NOMO-1 (cell line): Measurements from ENCODE around the gene ASCL2.

Experiments used
- DNase-seq, 2 experiments: peaks; one replicate each; lab custom pipeline; 2025; ENCODE audit not compliant: unreplicated experiment in 2 of 2; lab: John Stamatoyannopoulos, UW

The ASCL2 gene, protein sequence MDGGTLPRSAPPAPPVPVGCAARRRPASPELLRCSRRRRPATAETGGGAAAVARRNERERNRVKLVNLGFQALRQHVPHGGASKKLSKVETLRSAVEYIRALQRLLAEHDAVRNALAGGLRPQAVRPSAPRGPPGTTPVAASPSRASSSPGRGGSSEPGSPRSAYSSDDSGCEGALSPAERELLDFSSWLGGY

DNA sequence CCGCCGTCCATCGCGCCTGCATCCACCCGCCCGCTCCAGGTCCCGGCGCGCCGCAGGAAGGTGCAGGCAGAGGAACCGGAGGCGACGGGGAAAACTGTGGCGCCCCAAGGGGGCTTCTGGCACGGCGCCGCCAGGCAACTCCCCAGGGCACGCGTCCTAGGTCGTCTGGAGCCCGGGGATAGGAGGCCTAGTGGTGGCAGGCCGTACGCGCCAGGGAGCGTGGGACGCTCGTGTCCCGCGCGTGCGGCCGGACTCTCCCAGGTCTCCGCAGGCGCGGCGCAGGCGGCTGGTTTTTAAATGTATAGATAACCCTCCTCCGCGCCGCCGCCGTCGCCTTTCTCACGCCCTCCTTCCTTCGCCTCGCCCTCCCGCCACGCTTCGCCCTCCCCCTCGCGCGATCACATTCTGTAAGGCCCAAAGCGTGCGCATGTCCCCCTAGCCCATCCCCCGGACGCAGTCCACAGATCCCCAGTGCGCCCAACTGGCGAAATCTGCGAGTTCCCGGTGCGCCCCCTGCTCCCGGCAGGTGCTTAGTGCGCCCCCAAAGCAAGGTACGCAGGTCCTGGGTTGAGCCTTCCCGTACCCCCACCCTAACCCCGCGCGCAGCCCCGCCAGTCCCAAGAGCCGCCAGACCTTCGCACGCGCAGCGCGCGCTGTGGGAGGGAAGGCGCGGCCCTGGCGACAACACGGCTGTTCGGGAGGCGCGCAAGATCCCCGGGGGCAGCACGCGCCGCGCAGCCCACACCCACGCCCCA, at the start of gene ASCL2:
ASCL2 (minus strand) TSS at position 267 of the 755 bp plus-strand sequence; CDS start at position 11, 256 bp downstream.
- DNase-seq, result peak; percentile 18 to 45

DNA sequence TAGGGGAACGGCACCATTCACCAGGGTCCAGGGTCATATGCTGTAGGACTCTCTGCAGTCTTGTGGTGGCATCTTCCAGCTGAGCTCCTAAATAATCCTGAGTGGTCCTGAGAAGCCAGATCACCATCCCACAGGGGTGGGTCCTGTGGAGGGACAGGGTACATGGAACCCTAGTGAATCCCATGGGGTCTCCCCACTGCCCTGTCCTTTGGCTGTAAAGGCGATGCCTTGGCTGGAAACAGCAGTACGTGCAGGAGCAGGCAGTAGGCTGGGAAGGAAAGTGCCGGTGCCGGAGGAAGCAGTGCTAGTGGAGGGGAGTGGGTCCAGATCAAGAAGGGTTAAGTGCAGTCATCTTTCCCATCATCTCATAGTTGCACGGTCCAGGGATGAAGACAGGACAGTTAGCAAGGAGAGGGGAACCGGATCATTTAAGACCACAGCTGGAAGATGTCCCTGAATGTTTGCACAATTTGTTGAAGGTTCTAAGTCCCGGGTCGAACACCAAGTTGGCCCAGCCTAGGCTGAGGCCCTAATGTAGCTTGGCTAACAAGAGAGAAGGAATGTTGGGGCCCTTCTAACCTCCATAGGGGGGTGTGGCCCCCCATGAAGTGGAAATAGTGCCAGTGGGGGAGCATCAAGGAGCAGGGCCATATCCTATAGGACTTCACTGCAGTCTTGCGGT, 49.5 kb upstream of the ASCL2 start:
- DNase-seq, result no peak

DNA sequence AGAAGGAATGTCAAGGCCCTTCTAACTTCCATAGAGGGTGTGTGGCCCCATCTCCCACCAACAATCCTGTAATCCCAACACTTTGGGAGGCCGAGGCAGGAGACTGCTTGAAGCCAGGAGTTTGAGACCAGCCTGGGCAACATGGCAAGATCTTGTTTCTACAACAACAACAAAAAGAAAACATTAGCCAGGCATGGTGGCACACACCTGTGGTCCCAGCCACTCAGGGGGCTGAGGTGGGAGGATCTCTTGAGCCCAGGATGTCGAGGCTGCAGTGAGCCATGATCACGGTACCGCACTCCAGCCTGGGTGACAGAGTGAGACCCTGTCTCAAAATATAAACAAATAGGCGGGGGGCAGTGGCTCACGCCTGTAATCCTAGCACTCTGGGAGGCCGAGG, 48.3 kb upstream of the ASCL2 start:
- DNase-seq, result no peak

DNA sequence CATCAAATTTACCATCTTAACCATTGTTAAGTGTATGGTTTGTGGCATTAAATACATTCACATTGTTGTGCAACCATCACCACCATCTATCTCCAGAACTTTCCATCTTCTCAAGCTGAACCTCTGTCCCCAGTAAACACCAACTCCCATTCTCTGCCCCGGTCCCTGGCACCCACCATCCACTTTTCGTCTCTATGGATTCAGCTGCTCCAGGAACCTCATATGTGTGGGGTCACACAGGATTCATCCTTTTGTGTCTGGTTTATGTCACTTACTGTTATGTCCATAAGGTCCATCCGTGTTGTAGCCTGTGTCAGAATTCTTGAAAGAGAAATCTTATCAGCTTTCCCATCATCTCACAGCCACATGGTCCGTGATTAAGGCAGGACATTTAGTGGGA, 47.7 kb upstream of the ASCL2 start:
- DNase-seq, result no peak

DNA sequence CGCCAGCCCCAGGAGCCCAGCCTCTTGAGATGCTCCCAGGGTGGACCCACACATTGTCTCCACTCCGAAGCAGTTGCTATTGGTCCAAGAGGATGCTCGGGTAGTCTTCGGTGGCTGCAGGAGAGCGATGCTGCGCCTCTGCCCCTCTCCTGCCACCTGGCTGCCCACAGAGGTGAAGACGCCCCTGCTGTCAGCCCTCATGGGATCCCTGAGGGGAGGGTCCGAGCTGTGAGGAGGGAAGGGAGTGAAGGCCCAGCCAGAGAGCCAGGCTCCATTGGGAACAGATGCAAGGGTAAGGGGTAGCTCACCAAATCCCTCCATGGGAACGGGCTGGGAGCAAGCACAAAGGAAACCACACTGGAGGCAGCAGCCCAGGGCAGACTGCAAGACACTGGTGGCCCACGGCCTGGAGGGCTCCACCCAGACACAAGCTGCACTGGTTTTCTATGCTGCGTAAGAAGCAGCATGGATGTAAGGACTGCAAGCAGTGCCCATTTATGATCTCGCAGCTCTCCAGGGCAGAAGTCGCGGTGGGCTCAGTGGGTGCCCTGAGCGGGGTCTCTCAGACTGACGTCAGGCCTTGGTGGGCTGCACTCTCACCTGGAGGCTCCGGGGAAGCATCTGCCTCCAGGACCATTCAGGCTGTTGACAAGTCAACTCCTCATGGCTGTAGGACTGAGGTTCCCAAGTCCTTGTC, 47.1 kb upstream of the ASCL2 start:
- DNase-seq, result no peak

DNA sequence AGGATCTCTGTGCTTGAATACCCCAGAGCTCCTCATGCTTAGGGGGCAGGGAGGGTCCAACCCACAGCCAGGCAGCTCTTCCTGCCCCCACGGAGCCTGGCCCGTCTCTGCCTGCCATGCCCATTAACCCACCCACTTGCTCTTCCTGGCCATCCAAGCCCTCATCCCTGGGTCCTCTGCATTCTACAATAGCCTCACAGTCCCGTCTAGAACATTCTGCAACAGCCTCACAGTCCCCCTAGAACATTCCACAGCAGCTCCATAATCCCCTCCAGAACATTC, 46.5 kb upstream of the ASCL2 start:
- DNase-seq, result no peak

DNA sequence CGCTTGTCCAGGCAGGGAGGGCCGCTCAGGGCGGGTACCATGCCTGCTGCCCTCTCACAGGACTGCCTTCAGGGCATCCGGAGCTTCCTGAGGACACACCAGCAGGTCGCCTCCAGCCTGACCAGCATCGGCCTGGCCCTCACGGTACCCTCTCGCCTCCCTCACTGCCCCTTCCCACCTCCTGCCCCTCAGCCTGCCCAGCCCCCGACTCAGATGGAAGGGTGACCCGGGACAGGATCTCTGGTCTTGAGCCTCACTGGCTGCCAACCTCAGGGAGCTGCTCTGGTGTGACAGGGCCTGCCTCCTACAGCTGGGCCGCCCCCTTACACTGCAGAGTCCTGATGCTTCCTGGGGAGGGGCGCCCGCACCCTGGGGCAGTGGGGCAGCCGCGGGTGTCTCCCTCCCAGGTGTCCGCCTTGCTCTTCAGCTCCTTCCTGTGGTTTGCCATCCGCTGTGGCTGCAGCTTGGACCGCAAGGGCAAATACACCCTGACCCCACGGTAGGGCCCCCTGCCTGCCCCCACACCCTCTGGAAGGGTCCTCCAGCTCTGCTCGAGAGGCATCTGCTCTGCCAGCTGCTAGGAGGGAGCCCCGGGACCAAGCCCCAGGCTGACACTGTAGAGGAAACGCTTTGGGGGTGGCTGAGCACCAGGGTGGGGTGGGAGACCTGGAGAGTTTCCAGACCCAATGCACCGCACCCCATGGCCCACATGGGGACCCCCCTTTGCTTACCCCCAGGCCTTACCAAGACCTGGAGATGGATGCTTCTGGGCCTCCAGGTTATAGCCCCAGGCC, 46.0 kb upstream of the ASCL2 start:
- no peak for DNase-seq

DNA sequence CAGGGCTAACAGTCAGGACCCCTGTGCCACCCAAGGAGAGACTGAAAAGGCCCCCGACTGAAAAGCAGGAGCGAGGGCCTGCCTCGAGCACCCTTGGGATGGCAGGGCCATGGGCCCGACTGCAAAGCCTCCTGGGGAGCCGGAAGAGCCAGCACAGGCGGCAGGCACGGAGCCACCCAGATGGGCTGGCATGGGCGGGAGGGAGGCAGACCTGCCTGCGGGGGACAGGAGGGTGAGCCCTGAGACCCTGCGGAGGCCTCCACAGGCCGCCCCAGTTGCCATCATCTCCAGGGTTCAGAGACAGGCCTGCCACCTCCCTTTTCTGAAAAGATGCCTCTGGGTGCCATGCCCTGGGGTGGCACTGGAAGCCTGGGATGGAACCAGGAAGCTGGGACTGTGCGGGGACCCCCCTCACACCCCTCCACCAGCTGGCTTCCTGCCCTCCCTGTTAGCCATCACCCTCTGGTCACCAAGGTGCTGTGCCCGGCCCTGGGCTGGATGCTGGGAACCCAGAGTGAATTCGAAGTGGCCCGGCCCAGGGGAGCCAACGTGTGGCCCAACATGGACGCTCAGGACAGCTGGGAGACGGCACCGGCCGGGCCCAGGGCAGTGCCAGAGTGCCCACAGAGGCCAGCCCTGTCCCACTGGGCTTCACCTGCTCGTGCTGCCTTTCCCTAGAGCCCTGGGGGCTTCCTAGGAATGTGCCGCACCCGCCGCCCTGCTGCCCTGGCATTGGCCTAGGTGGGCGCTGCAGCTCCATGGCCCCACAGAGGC, 45.2 kb upstream of the ASCL2 start:
- no peak for DNase-seq

DNA sequence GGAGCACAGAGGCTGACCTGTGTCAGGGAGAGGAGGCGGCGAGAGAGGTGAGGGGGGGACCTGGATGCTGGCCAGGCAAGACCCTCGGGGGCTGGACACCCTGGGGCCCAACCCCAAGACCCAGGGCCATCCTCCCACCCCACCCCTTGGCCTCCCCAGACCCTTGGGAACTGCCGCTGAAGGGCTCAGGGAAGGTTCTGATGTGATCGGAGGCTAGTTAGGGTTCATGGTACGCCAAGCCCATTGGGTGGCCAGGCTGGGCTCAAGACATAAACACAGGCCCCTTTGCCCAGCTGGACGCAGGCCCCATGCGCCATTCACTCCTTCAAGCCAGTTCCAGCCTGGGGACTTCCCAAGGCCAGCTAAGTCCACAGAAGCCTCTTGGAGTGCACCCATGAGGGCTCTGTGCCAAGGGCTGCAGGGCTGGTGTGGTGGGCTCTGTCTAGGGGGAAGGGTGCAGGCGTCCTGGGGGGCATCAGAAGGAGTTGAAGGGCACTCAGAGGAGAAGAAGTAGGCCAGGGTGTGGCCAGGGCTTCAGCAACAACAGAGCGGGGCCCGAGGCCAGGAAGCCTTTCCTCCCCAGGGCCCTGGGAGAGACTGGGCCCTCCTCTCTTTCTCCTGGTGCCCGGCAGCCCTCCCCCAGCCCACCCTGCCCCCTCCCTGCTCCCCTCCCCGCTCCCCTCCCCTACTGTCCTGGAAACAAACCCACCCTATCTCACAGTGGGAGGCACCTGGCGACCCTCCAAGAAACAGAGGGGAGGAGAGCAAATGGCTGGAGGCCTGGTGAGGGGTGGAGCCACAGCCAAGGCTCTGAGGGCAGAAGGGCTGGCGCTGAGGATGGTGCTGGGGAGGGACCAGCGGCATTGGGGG, 44.4 kb upstream of the ASCL2 start:
- no peak for DNase-seq

DNA sequence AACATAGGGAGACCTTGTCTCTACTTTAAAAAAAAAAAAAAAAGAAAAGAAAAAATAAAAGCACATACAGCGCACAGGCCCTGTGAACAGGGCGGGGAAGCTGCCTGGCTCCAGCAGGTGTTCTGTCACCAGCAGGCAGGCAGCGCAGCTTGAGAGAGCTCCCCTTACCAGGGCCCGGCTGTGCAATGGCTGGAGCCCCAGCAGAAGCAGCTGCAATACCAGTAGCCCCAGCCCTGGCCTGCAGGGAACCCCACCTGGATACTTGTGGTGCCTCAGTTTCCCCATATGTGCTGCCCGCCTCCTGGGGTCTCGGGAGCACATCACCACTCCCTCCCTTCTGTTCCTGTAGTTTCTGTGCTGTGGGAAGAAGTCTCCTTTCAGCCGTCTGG, 43.7 kb upstream of the ASCL2 start:
- DNase-seq, result no peak

DNA sequence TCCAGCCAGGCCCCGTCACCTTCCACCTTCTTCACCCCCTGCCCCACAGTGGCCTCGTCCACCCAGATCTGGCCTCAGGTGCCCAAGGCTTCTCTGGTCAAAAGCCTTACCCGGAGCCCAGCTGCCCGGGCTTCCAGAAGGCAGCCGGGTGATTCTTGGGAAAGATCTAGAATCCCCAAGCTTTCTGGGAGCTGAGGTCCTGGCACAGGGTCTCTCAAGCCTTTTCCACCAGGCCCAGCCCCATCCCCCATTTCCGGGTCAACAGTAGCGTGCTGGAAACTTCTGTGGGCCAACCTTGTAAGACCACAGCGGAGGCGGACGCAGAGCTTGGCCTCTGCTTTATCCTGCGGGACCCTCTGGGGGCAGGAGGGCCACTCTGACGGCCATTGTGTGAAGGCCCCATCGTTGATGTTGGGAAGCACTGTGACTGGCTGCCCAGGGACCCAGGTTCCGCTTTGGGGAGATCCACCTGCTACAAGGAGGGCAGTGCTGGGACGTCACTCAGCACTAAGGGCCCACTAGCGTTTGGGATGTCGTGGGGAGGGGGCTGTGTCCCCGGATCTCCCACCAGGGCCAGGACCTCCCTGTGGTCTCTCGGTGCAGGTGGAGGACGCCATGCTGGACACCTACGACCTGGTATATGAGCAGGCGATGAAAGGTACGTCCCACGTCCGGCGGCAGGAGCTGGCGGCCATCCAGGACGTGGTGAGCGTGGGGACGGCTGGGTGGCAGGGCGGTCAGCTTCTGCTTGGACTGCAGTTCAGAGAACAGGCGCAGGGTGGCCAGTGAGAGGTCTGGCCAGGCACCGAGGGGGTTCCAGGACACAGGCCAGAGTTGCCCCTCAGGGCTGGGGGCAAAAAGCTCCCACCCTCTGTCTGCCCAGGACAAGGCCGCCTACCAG, 42.9 kb upstream of the ASCL2 start:
- DNase-seq, result no peak

DNA sequence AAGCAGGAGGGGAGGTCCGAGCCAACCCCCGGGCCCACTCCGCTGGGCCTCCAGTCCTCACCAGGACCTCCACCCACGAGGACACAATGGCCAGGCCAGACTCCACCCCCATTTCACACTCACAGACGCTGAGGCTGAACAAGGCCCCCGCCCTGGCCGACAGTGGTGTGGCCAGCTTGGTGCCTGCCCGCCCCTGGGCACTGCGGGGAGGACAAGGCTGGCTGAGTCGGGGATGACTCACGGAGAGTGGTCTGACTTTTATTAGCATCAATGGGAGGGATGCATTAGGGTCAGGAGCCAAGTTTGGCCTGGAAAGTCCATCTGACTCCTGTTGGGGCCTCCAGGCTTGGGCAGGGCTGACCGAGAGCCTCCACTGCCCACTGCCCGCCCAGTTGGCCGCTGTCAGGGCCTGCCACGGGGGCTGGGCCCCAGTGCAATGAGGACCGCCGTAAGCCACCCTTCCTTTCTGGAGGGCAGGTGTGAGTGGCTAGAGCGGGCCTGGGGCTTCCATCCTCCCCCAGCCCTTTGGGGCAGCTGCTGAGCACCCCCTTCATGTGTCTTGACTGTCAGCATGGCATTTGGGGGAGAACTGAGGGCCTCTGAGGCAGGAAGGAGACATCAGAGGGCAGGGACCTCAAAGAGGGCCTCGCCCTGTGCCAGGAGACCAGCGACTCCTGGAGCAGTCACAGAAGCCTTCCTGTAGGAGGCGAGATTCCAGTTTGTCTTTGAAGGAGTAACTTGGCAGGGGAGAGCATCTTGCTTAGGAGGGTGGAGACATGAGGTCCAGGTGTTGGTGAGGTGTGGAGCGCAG, 42.0 kb upstream of the ASCL2 start:
- no peak for DNase-seq

DNA sequence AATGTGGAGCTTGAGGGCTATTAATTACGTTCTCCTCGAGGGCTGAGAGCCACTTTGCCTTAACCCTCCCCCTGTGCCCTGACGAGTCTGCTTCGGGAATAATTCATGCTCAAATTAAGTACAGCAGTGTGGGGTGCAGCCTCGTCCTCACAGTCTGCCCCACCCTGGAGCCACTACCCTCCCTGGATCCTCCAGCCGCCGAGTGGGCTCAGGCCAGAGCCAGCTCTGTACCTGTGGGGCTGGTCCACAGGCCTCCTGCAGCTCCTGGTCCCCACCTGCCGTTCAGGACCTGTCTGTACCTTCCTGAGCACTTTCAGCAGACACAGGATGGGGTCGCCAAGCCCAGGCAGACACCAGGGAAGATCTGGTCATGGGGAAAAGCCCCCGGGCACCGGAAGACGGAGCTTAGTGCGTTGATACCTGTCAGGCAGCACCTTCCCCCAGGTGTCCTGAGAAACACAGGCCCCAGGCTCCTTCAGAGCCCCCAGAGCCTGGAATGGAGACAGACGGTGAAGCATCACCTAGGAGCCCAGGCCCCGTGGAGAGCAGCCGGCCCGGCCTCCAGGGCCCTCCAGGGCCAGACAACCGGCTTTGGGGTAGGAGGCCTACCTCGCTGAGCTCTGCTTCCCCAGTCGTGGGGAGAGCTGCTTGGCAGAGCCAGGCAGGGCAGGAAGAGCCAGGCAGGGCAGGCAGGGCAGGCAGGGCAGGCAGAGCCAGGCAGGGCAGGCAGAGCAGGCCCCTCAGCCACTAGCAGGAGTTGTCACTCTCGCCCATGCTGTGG, 41.2 kb upstream of the ASCL2 start:
- no peak for DNase-seq

DNA sequence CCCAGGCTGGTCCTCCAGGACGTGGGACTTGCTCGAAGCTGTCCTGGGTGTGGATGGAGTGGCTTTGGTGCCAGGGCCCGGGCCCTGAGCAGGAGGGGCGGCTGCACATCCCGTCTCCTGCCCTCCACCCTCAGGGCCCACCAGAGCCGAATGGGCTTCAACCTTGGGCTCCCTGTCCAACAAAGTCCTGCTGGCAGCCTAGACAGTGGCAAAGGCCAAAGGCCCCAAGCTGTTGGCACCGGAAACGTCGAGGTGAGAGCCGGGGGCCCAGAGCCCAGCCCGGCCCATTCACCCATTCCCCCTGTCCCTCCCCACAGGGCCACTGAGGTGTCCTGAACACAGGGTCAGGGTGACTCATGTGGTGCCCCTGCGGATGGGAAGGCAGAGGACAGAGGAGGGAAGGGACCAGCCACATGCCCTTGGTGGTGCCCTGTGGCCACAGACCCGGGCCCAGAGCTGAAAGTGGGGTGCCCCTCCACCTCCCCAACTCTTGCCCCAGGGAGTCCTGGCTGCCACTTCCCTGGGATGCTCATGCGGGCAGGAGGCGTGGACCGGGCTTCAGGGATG, 40.5 kb upstream of the ASCL2 start:
- no peak for DNase-seq

DNA sequence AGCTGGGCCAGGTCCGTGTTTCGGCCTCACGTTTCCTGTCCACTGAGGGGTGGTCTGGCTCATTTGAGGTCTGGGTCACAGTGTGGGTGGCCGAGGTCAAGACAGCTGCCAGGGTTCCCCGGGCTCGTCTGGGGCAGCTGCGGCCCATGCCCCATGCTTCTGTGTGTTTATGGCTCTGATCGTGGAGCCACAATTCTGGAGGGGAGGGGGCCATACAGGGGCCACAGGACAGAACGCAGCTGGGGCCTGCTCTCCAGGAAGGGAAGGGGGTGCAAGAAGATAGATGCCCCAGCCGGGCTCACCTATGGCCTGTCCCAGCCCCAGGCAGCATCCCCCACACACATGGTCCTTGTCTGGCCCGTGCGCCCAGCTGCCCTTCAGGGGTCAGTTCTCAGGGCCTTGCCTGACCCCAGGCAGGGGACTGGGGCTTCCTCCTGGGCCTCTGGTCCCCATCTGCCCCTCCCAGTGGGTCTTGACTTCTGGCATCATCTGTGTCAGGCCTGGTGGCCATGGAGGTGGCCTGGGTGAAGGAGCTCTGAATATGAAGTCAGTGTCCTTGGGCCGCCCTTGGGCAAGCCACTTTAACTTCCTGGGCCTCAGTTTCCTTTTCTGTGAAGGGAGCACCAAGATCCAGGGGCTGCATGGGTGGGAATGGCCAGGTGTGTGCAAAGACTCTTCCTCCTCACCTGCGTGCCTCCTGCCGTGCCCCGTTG, 39.8 kb upstream of the ASCL2 start:
- DNase-seq, result no peak
